Activated CD4-positive, CD25-positive, alpha-beta regulatory T cell treated with anti-CD3 and anti-CD28 coated beads, Interleukin-2, amount 50 U/mL, for 72 hours (primary cell): ENCODE data around the gene DCLK1.

ENCODE experiments used
- DNase-seq: peaks from one replicate; pipeline ENCODE4 v3.0.0; 2021

The DCLK1 gene

GRCh38 chr13:35889560-35889959 is 241.6 kb downstream of the DCLK1 start:
- DNase-seq = no peak

- no peak for DNase-seq
These were observed 242.2 kb downstream of the DCLK1 start for GRCh38 chr13:35888981-35889380.

- DNase-seq = no peak
These were observed 242.7 kb downstream of the DCLK1 start for GRCh38 chr13:35888457-35888883.

- DNase-seq = no peak
These were observed 244.0 kb downstream of the DCLK1 start for GRCh38 chr13:35887115-35887666.

GRCh38 chr13:35886332-35887114 is 244.7 kb downstream of the DCLK1 start:
- no peak for DNase-seq

- no peak for DNase-seq
These were observed 246.9 kb downstream of the DCLK1 start for GRCh38 chr13:35884211-35884760.

- no peak for DNase-seq
These were observed 248.3 kb downstream of the DCLK1 start for GRCh38 chr13:35882722-35883497.

GRCh38 chr13:35881360-35881759 is 249.8 kb downstream of the DCLK1 start:
- no peak for DNase-seq

- no peak for DNase-seq
These were observed 252.1 kb downstream of the DCLK1 start for GRCh38 chr13:35879111-35879510.

GRCh38 chr13:35876601-35877000 is 254.6 kb downstream of the DCLK1 start:
- no peak for DNase-seq

- no peak for DNase-seq
These were observed 256.5 kb downstream of the DCLK1 start for GRCh38 chr13:35874704-35875103.

- no peak for DNase-seq
These were observed 258.8 kb downstream of the DCLK1 start for GRCh38 chr13:35872369-35872768.

GRCh38 chr13:35871561-35871960 is 259.6 kb downstream of the DCLK1 start:
- DNase-seq = no peak

GRCh38 chr13:35866801-35867200 is 264.4 kb downstream of the DCLK1 start:
- DNase-seq = no peak

GRCh38 chr13:35865341-35866240 is 265.6 kb downstream of the DCLK1 start:
- no peak for DNase-seq

- no peak for DNase-seq
These were observed 270.5 kb downstream of the DCLK1 start for GRCh38 chr13:35860661-35861060.

GRCh38 chr13:35859981-35860380 is 271.2 kb downstream of the DCLK1 start:
- no peak for DNase-seq

GRCh38 chr13:35858665-35859064 is 272.5 kb downstream of the DCLK1 start:
- DNase-seq = no peak

GRCh38 chr13:35857769-35858168 is 273.4 kb downstream of the DCLK1 start:
- no peak for DNase-seq

GRCh38 chr13:35856721-35857364 is 274.3 kb downstream of the DCLK1 start:
- no peak for DNase-seq

- no peak for DNase-seq
These were observed 275.1 kb downstream of the DCLK1 start for GRCh38 chr13:35856084-35856483.

GRCh38 chr13:35855531-35856019 is 275.6 kb downstream of the DCLK1 start:
- DNase-seq = no peak
